SK-N-MC (cell line): ENCODE measurements around the gene NIT1.

Experiments used
- EZH2 ChIP-seq: fragments of 200-600 bp; sonication (generic); IDR thresholded peaks from one replicate; pipeline ENCODE4 v1.6.1; 2017; ENCODE audit warnings: antibody characterized with exemption
- FOXP2 ChIP-seq: optimal IDR thresholded peaks from 2 replicates; pipeline ENCODE3; 2011; ENCODE audit warnings: mild to moderate bottlenecking, moderate library complexity; ENCODE audit not compliant: insufficient read depth; ENCODE audit errors: extremely low read length, control extremely low read depth
- POLR2AphosphoS5 ChIP-seq: IDR thresholded peaks from 2 replicates; pipeline ENCODE4 v1.6.1; 2012; ENCODE audit warnings: mild to moderate bottlenecking, low read depth, low read length, borderline replicate concordance

DNA sequence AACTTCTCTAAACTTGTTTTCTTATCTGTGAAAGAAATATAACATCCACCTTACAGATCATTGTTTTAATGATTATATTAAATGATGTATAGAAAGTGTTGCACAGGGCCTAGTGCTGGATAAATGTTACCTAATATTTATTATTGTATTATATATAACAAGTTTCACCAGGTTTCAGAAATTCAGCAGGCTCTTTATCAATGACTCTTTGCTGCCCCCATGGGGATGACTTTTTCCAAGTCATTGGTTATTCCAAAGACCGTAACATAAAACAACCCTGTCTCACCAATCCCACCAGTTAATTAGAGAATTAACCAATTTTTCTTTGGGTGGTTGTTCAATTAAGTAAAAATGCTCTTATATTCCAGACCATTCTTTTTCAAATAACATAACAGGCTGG lies 21.9 kb downstream of the NIT1 start:
- no peak for TF ChIP-seq POLR2AphosphoS5
- no peak for TF ChIP-seq FOXP2
- no peak for TF ChIP-seq EZH2
